Aorta (tissue), 5 donors: Measurements from ENCODE around the gene SLC2A6. TPM values are rescaled to one million over a fixed set of nuclear protein-coding genes. Genes with fewer than 3 reads are reported as not detected.

Experiments
- ATAC-seq: fragments of 200-7000 bp; cut with Tn5 transposase; one replicate; pipeline ENCODE4 v1.9.1; 2022; ENCODE audit warnings: moderate library complexity; ENCODE audit not compliant: low FRiP score
- DNase-seq, 2 donors: peaks; one replicate each; pipeline ENCODE4 v3.0.0-alpha.2; 2020
- H3K27ac ChIP-seq, 2 donors: one replicate each; pipeline ENCODE4 v1.5.1; 2013; ENCODE audit warnings: low read length in 2 of 2, mild to moderate bottlenecking in 2 of 2, moderate library complexity in 2 of 2, control low read depth in 1 of 2, inconsistent platforms in 1 of 2, low read depth in 1 of 2
- H3K27me3 ChIP-seq, 2 donors: one replicate each; pipeline ENCODE4 v1.6.1; 2013; ENCODE audit warnings: control low read depth in 1 of 2, low read length in 1 of 2, mild to moderate bottlenecking in 1 of 2, moderate library complexity in 1 of 2; ENCODE audit not compliant: insufficient read depth in 2 of 2, control insufficient read depth in 1 of 2
- H3K36me3 ChIP-seq, 2 donors: one replicate each; pipeline ENCODE4 v1.6.1; 2013; ENCODE audit warnings: control low read depth in 1 of 2, low read length in 1 of 2, mild to moderate bottlenecking in 1 of 2; ENCODE audit not compliant: insufficient read depth in 2 of 2, control insufficient read depth in 1 of 2
- H3K4me1 ChIP-seq, 2 donors: one replicate each; pipeline ENCODE4 v1.6.1; 2013; ENCODE audit warnings: low read length in 2 of 2, control low read depth in 1 of 2, mild to moderate bottlenecking in 1 of 2, moderate library complexity in 1 of 2; ENCODE audit not compliant: insufficient read depth in 2 of 2, control insufficient read depth in 1 of 2
- H3K4me3 ChIP-seq, 2 donors: one replicate each; pipeline ENCODE4 v1.5.1; 2013; ENCODE audit warnings: low read length in 2 of 2, control low read depth in 1 of 2, mild to moderate bottlenecking in 1 of 2
- H3K9me3 ChIP-seq: one replicate; pipeline ENCODE4 v1.6.1; 2013; ENCODE audit warnings: mild to moderate bottlenecking, low read length; ENCODE audit not compliant: control insufficient read depth
- whole genome bisulfite sequencing, 2 donors: extraction: QIAGEN DNeasy Blood & Tissue Kit; methylation state at CpG; one replicate each; pipeline ENCODE4 v1.1.7; 2013; 5-methylcytosine and 5-hydroxymethylcytosine counted together
- intact Hi-C, 2 donors: fragments of 100-400 bp; cut with DNase I; formaldehyde crosslinking; loops; one replicate each; pipeline versions ENCODE4 v1.14.2 to v1.15.0; 2022
- long read RNA-seq, 2 donors: library from polyadenylated mRNA; unstranded; transcript quantifications; one replicate each; pipeline ENCODE4 v2.0.0, GENCODE V29; 2020 to 2021
- polyA plus RNA-seq, 2 donors: library from polyadenylated mRNA; stranded (reverse); fragments of 200-250 nt; gene quantifications; one replicate each; pipeline ENCODE4 v1.2.3, GENCODE V29; 2013
- total RNA-seq, 2 donors: library from RNA; stranded (reverse); fragmentation: NEBNext Ultra II Directional; extraction: Animal tissue kit (Norgen Biotek cat#: 25700); gene quantifications; one replicate each; pipeline ENCODE4 v1.2.1, GENCODE V29; 2021
- donor health status: healthy with polysubstance abuse.
- donor health status: Bipolar disorder and iron deficiency.
- donor health status: DM: no; HTN: no; CAD: no.
- donor health status: DM: no; HTN: no; CAD: no.
- donor health status: DM: yes; HTN: yes; CAD: no.

SLC2A6 gene
- 1 to 10 TPM; 3.3 to 5.8 TPM for total RNA-seq
- polyA plus RNA-seq: 1 to 10 TPM; 1.5 to 2.6 TPM
- long read RNA-seq, donor 1, transcript SLC2A6-202 (10 exons, 2,528 nt): major isoform, 21 of 68 reads
- long read RNA-seq, donor 1, partial matches to known transcripts: 18 of 68 reads
- long read RNA-seq, donor 1, other reads (novel, unspliced or antisense): 25 of 68 reads
- long read RNA-seq, donor 2, partial matches to known transcripts: 6 of 10 reads
- long read RNA-seq, donor 2, other reads (novel, unspliced or antisense): 1 of 10 reads

- WGBS, 2 donors: 1 to 2% methylated on average over 51 to 84 of the region's 84 CpGs
- intact Hi-C loops: loop anchor here in 1 of 2 donors (5.0 kb wide), 1 partner anchor 62 kb away; the partner anchor contains the start of gene REXO4
- no peaks in the 10 kb centered on the region for H3K27me3 ChIP-seq
- no peaks in the 10 kb centered on the region for H3K9me3 ChIP-seq
- DNase-seq: peak; percentile 90 to 96
- peak; percentile 94 for ATAC-seq
- H3K36me3 ChIP-seq: no peaks in the 10 kb centered on the region
- peak within 1 kb of the TSS in 1 of 2 donors; percentile 24 for H3K4me3 ChIP-seq
- H3K4me1 ChIP-seq: no peaks in the 10 kb centered on the region
- no peak within 1 kb of the TSS for H3K27ac ChIP-seq
Measured at GRCh38 chr9:133478851-133479711, at the start of gene SLC2A6. SLC2A6 (minus strand) TSS chr9:133479099; CDS start chr9:133479059, 40 bp downstream.

GRCh38 chr9:133528001-133528875 lies 49.3 kb upstream of the SLC2A6 start:
- DNase-seq: no peak

GRCh38 chr9:133527444-133527920 lies 48.6 kb upstream of the SLC2A6 start:
- H3K9me3 ChIP-seq: no peaks in the 10 kb centered on the region
- no peaks in the 10 kb centered on the region for H3K36me3 ChIP-seq
- H3K4me3 ChIP-seq: no peak overlapping the region
- DNase-seq (no peak), ATAC-seq (no peak)
- no peak overlapping the region for H3K27ac ChIP-seq
- no peaks in the 10 kb centered on the region for H3K4me1 ChIP-seq
- intact Hi-C loops: no loop called here
- H3K27me3 ChIP-seq: no peaks in the 10 kb centered on the region
- 2 to 9% methylated on average over 17 to 18 of the region's 18 CpGs for WGBS, 2 donors

More at GRCh38 chr9:133528001-133528875, 49.3 kb upstream of the SLC2A6 start:
- no peaks in the 10 kb centered on the region for H3K9me3 ChIP-seq
- no peak overlapping the region for H3K27ac ChIP-seq
- WGBS, 2 donors: 55 to 66% methylated on average over 17 to 22 of the region's 22 CpGs
- no peaks in the 10 kb centered on the region for H3K27me3 ChIP-seq
- H3K4me3 ChIP-seq: no peak overlapping the region
- no peaks in the 10 kb centered on the region for H3K36me3 ChIP-seq
- intact Hi-C loops: no loop called here
- no peaks in the 10 kb centered on the region for H3K4me1 ChIP-seq
- ATAC-seq: no peak

DNA sequence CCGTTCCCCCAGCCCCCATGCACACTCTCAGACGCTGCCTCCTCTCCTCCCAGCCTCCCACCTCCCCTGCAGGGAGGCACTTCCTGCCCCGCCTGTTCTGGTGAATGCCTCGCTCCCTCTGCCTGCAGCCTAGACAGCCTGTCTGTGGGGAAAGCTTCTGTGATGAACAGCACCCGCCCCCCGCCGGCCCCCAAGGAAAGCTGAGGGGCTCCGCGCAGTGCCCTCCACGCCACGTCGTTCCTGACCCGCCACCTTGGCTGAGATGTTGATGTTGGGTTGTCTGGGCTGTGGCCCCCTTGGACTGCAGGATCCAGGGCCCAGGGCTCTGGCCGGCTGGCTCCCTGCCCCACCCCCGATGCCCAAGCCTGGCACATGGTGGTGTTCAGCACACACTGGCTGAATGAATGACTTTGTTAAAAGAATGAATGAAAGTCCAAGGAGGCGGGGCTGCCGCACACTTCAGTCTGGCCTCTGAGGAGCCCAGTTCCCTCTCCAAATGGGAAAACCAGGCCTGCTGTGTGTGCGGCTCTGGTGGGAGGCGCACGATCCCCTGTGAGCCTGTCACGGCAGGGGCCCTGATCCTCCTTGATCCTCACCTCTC lies 47.9 kb upstream of the SLC2A6 start:
- Histone ChIP-seq H3K27me3 (no peaks in the 10 kb centered on the region), H3K27ac (no peak overlapping the region), H3K36me3 (no peaks in the 10 kb centered on the region), H3K4me3 (no peak overlapping the region), H3K9me3 (no peaks in the 10 kb centered on the region), H3K4me1 (no peaks in the 10 kb centered on the region)
- WGBS, 2 donors: 35 to 42% methylated on average over 21 of the region's 21 CpGs
- intact Hi-C loops: no loop called here
- DNase-seq (no peak), ATAC-seq (no peak)

DNA sequence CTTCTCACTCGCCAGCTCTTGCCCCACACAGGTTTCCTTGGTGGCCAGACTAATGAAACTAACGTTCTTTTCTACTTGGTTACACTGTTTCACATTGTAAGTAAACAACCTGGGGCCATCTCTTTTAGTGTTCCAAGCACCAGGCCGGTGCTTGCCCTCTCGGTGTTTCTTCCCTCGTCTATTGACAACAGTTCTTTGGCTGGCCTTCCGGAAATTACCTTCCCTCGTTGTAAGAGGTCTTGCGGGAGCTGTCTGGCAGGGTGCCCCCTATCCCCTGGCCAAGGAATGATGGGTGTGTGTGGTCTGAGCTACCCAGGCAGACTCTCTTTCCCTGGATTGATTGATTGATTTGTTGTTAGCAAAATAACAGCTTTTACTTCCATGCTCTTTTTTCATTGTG lies 46.8 kb upstream of the SLC2A6 start:
- Histone ChIP-seq H3K27me3 (no peaks in the 10 kb centered on the region), H3K4me3 (no peak overlapping the region), H3K4me1 (no peaks in the 10 kb centered on the region), H3K27ac (no peak overlapping the region), H3K36me3 (no peaks in the 10 kb centered on the region), H3K9me3 (no peaks in the 10 kb centered on the region)
- no peak for DNase-seq
- intact Hi-C loops: no loop called here
- no peak for ATAC-seq
- WGBS, 2 donors: 79 to 84% methylated on average over 8 of the region's 8 CpGs

DNA sequence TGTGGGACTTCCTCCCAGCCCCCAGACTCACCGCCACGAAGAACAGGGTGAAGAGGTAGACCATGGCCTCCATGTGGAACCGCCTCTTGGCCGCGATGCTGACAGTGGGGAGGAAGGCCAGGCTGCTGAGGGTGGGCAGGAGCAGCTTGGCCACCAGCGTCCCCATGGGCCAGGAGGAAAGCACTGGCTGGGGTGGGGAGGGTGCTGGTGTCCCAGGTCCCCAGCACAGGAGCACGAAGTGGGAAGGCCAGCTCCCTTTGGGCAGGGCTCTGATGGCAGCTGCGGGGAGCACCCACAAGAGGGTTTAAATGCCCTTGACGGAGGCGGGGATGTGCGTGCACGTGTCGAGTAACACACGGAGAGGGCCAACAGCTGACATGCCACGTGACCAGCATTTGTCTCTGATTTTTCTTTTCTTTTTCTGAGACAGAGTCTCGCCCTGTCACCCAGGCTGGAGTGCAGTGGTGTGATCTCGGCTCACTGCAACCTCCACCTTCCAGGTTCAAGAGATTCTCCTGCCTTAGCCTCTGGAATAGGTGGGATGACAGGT lies 45.9 kb upstream of the SLC2A6 start, which contains the start of gene MYMK:
Gene MYMK, minus strand, starts transcription at position 281 of the 550 bp plus-strand sequence. Its CDS starts 115 bp downstream, at position 166.
- H3K4me3 ChIP-seq: no peak within 1 kb of the TSS
- no peaks in the 10 kb centered on the region for H3K4me1 ChIP-seq
- no peak within 1 kb of the TSS for H3K27ac ChIP-seq
- no peak for DNase-seq
- intact Hi-C loops: no loop called here
- WGBS, 2 donors: 95 to 97% methylated on average over 17 of the region's 17 CpGs
- no peaks in the 10 kb centered on the region for H3K9me3 ChIP-seq
- H3K27me3 ChIP-seq: no peaks in the 10 kb centered on the region
- no peak for ATAC-seq
- H3K36me3 ChIP-seq: no peaks in the 10 kb centered on the region

DNA sequence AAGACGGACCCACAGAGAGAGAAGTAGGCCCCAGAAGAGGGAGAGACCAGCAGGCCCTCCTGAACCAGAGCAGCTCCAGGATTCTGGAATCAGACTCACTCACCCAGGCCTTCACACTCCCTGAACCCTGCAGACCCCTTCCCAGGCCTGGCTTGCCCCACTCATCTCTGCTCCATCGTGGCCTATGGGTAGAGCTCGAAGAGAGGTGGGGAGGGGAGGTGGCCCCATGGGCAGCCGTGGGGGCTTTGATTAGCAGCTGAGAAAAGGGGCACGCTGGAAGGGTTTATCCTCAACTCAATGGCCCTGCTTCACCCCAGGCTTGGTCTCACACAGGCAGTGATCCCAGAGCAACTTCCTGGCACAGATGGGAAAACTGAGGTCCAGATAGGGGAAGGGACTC lies 45.2 kb upstream of the SLC2A6 start:
- Histone ChIP-seq H3K27me3 (no peaks in the 10 kb centered on the region), H3K9me3 (no peaks in the 10 kb centered on the region), H3K27ac (no peak overlapping the region), H3K4me3 (no peak overlapping the region), H3K4me1 (no peaks in the 10 kb centered on the region), H3K36me3 (no peaks in the 10 kb centered on the region)
- ATAC-seq (no peak), DNase-seq (no peak)
- 88 to 92% methylated on average over 5 of the region's 5 CpGs for WGBS, 2 donors
- intact Hi-C loops: no loop called here

- Histone ChIP-seq H3K36me3 (no peaks in the 10 kb centered on the region), H3K27ac (no peak overlapping the region), H3K9me3 (no peaks in the 10 kb centered on the region), H3K4me3 (no peak overlapping the region), H3K27me3 (no peaks in the 10 kb centered on the region), H3K4me1 (no peaks in the 10 kb centered on the region)
- intact Hi-C loops: no loop called here
- 88 to 94% methylated on average over 8 of the region's 8 CpGs for WGBS, 2 donors
- no peak for DNase-seq
- ATAC-seq: no peak
Measured at GRCh38 chr9:133523106-133523505, 44.2 kb upstream of the SLC2A6 start.
